GM18508 (cell line): ENCODE results near the gene DMD.
"Not testable (repeated sequence)": the region's sequence is repeated elsewhere in the genome, so short reads cannot be mapped to it uniquely, and the experiment has no call there.

Experiments
- ATAC-seq: cut with Tn5 transposase; IDR thresholded peaks from one replicate; pipeline ENCODE4 v1.9.1; 2021; ENCODE audit warnings: moderate number of reproducible peaks; ENCODE audit not compliant: insufficient read depth, unreplicated experiment

Gene DMD

DNA sequence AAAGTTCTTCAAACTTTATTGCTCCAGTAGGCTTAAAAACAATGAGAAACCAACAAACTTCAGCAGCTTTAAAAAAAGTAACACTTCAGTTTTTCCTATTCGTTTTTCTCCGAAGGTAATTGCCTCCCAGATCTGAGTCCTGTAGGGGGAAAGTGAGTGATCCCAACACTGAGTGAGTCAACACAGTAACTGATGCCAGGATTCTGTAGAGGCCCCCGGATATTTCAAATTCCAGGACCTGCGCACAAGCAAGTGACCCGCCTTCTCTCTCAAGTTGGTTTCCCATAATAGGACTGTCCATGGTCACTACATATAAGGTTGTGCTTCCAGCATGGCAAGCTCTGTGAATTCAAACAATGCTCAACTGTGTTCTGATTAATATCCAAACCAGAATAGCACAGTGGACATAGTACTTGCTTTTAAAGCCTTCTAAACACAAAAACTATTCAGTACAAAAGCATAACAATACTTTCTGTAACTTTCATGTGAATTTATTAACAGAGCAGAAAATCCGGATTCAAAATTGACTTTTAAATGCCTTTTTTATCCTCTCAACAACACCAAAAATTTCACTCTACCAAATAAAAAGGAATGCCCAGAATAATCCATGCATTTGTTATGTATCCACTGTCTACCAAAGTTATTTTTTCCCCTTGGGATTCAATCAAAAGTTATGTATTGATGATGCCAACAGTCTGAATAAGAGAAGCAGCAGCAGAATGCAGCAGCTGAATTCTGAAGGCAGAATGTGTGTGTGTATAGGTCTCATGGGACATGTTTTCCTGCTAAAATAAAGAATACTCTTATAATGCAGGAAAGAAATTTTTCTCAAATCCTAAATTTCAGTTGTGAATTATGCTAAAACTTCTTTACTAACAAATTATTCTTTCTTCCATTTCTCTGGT, at the start of gene DMD:
Gene DMD, minus strand, starts transcription at position 194 of the 905 bp plus-strand sequence. CDS start 237 bp downstream, outside the sequence.
- no peak for ATAC-seq

DNA sequence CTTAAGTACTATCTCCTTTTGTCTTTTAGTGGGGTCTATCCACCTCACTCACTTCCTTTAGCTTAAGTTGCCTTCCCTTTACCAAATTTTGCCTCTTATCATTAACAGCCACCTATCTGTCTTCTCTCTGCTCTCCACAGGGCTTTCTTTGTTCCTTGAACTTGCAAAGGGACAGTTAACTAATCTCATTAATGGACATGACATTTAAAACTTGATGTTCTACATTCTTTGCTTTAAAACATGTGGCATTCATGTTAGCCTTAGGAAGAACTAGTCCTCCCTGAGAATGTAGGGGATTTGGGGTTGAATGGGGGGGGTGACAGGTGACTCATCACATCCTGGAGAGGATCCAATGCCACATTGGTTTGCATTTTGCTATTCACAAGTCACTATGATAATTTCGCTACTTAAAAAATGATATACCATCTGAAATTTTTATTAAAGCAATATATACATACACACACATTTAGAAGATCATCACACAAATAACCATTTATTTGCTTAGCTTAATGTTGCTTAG, 41.0 kb upstream of the DMD start:
- no peak for ATAC-seq

- no peak for ATAC-seq
These were observed 7.5 kb upstream of the DMD start for GRCh38 chrX:33218819-33219218.

DNA sequence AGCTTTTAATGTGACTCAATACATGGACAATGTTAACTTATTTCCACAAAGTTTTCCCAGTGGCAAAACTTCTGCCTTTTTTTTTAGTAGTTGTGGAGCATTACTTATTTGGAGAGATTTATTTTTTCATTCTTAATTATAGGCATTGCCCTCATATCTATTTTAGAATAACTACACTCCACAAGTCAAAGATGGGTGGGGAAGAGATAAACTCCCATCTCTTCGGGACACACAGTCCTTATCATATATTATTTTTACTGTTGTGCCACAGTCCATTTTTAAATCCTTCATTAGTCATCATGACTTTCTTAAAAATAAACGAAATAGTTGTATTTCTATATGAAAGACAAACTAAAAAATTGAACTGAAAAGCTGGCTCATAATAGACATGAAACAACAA, 1.2 kb downstream of the DMD start:
- ATAC-seq, result no peak

GRCh38 chrX:33207056-33207455, 4.3 kb downstream of the DMD start:
- no peak for ATAC-seq

- no peak for ATAC-seq
These were observed 6.0 kb downstream of the DMD start for GRCh38 chrX:33205321-33205720.

GRCh38 chrX:33204889-33205288, 6.5 kb downstream of the DMD start:
- ATAC-seq, result no peak

DNA sequence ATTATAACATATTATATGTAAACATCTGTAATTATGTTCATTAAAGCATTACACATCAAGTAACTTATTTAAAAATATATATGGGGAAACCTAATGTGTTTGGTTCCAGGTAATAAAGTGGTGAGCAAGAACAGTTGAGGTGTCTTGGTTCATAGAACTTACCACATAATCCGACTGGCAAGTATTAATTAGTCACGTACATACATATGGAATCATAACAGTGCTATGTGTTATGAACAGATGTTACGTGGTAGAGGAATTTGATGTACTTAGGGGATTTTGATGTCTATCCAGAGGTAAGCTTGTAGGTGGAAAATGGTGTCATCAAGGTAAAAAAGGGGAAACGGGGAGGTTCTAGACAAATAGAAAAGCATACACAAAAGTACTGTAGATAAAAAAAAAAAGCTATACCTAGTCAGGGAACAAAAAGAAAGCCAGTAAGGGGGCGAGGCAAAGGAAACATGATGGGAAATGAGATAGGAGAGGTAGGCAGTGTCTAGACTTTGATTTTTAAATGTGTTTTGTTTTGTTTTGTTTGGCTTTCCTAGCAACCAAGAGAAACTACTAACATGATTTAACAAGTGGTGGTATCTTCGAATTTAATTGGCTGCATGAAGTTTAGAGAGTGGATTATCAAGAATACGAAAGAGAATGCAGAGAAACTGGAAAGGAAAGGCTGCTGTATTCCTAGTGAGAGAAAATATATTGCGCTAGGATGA, 12.6 kb downstream of the DMD start:
- ATAC-seq, result no peak

DNA sequence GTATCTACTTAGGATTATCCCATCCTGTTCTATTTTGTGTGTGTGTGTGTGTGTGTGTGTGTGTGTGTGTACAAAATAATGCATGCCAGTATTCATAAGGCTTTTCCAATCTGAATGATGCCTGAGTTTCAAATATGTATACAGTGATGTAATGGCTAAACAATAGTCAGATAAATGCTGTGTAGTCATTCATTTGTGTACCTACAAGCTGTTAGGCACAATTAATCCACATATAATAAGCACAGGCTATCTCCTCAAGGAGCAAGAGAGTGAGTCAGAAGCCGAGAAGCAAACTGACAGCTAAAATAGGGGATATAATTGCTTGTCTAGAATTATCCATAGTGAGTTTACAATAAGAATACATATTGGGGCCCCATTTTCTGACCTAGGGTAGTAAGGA, 15.7 kb downstream of the DMD start:
- ATAC-seq, result no peak

GRCh38 chrX:33194876-33195433, 16.4 kb downstream of the DMD start:
- no peak for ATAC-seq

GRCh38 chrX:33194289-33194688, 17.1 kb downstream of the DMD start:
- ATAC-seq, result no peak

DNA sequence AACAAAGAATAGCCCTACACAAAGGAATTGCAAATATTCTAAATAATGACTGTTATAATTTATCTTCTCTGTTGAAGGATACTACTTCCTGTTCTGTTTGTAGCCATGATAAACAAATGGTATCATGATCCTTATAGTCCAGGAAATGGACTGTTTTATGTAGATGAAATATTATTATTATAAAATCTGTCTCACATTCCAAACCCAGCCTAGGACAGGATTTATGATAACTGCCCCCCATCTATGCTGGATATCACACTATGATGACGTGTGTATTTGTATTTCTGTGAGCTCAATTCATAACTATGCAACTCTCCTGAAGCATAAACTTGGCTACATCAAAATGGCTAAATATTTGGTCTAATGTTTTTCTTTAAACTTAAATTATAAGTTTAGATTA, 21.3 kb downstream of the DMD start:
- ATAC-seq, result no peak

GRCh38 chrX:33188881-33189280, 22.5 kb downstream of the DMD start:
- ATAC-seq, result no peak

GRCh38 chrX:33188286-33188685, 23.1 kb downstream of the DMD start:
- no peak for ATAC-seq

GRCh38 chrX:33184803-33185202, 26.5 kb downstream of the DMD start:
- not testable (repeated sequence) for ATAC-seq

DNA sequence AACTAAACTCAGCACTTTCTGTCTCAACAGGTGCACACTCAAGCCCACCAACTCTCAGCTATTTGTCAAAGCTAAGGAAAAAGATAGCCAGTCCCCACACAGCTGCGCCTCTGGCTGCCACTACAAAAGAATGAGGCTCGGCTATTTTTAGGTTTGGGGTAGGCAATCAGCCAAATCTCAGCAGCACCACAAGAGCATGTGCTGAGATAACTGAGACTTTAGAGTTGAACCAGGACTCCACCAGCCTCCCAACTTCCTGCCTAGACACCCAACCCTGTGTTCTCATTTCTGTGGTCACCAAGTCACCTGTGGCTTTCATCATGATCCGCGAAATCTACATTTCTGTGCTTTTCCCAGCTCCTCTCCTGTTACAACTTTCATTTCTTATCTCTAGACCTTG, 28.0 kb downstream of the DMD start:
- no peak for ATAC-seq

GRCh38 chrX:33178690-33179089, 32.7 kb downstream of the DMD start:
- no peak for ATAC-seq

DNA sequence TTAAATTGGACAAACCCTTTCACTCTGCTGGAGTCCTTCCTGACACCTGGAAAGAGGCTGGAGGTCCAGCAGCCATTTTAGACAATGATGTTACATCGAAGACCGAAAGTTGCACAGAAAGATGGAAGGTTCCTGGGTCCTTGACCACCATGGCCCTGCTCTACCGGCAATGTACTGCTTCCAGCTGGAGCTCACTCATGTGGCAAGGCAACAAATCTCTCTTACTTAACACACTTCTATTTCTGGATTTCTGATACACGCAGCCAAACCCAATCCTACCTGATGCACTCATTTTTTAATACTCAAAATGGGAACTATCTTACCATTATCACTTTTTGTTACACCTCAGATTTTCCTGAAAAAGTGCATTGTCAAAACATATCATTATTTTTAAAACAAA, 33.1 kb downstream of the DMD start:
- no peak for ATAC-seq

GRCh38 chrX:33175201-33175600, 36.1 kb downstream of the DMD start:
- no peak for ATAC-seq

DNA sequence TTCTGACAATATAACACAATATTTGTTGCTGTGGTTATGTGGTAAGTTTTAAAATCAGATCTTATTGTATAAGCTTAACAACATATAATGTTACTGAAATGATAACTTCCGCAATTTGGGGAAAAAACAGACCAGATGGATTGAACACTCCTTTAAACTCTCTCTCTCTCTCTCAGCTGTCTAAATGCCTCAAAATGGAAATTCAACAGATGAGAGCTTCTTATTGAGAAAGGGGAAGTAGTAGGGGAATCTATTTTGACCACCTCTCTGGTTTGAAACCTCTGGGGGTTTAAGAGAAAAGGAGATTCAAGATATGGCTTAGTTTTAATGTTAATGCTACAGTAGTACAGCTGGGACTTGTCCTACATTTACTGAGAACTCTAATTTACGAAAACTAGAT, 40.3 kb downstream of the DMD start:
- ATAC-seq, result no peak

GRCh38 chrX:33161829-33162228, 49.5 kb downstream of the DMD start:
- ATAC-seq, result no peak
